IPS-18c (cell line): ENCODE measurements around the gene POLN.

Experiments used
- H3K4me3 ChIP-seq: 2 replicates; pipeline ENCODE4 v1.7.0; 2013; ENCODE audit warnings: low read depth, mild to moderate bottlenecking, low read length, moderate library complexity; ENCODE audit not compliant: insufficient read depth
- H3K9me3 ChIP-seq: one replicate; pipeline ENCODE4 v1.6.1; 2013; ENCODE audit warnings: mild to moderate bottlenecking, low read length, moderate library complexity; ENCODE audit not compliant: control insufficient read depth, insufficient read depth

Gene POLN

GRCh38 chr4:2076908-2077536 is 164.9 kb downstream of the POLN start:
- Histone ChIP-seq H3K9me3 (no peaks in the 10 kb centered on the region), H3K4me3 (no peak overlapping the region)

DNA sequence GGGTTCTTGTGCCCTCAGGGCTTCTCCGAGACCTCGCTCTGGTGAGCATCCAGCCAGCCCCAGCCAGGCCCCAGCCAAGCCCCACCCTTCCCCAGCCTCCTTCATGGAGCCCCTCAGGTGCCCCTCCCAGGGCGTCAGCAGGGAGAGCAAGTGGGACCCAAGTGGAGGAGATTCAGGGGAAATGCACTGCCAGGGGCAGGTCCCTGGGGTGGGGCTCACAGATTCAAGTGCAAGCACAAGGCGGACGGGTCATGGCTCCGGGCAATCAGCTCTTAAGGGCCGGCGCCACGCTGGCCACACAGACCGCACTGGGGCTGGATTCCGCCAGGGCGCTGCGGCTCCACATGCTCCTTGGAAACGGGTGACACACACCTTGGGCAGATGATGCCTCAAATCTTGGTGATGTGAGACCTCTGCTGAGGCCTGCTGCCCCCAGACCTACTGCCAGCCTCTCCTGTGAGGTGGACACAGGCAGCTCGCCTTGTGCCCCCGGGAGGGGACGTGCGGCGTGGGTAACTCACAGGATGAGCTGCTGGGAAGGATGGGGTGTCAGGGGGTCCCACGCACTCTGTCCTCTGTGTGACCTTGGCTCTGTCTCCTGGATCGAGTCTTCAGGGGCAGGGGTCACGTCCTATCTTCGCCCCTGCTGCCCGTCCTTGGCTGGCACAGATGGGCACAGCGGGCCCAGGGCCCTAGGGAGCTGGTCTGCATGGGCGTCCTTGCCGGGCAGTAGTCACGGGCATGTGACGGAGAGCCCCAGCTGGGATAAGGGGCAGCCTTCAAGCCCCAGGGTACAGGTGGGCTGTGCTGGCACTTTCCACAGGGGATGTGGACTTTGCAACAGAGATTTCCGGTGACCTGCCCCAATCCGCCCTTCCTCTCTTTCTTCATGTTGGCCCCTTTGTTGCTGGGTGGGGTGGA is 165.7 kb downstream of the POLN start:
- Histone ChIP-seq H3K4me3 (no peak overlapping the region), H3K9me3 (no peaks in the 10 kb centered on the region)

DNA sequence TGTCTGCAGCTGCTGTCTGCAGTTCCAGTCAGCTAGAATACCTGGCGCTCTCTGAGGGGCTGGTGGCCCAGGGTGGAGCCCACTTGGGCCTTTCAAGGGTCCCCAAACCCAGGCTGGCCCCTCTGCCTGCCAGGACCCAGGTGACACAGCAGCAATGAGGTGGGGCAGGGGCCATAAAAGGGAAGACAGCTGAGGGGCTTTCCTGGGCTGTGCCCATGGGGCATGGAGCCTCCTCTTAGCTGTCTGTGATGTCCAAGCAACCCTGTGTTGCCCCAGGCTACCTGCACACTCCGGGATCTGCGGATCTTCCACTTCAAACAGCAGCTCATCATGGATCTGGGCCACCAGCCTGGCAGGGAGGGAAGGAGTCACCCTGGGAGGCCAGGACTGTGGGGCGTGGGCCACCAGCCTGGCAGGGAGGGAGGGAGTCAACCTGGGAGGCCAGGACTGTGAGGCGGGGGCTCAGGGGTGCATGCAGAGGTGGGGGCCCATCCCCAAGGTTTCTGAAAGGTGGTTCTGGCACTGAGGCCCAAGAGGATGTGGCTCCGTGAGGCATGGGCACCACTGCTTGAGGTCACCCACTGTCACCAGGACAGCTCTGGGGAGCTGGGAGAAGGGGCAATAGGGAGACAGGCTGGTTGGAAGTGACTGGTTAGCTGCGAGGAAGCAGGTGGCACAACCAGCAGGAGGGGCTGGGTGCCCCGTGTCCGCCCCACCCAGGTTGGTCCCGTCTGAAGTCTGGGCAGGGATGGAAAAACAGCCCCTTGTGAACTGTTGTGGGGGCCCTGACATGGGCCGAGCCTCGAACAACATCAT is 166.5 kb downstream of the POLN start:
- H3K9me3 ChIP-seq: no peaks in the 10 kb centered on the region
- no peak overlapping the region for H3K4me3 ChIP-seq

DNA sequence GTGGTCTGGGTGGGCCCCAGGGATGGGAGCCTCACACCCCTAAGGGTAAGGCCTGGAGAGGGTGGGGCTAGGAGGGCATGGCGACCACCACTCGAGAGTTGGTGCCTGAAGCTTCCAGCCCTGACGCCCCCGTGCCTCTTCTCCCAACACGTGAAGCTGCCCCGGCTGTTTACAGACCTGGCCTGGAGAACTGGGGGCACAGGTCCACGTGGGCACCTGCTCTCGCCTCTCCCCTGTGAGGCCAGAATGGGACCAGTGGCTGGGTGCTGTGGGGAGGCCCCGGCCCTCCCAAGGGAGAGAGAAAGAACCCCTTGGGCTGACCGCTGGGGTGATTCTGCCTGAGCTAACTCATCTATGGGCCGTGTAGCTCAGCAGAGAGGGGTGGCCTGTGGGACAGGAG is 167.3 kb downstream of the POLN start:
- H3K9me3 ChIP-seq: no peaks in the 10 kb centered on the region
- H3K4me3 ChIP-seq: no peak overlapping the region

- Histone ChIP-seq H3K9me3 (no peaks in the 10 kb centered on the region), H3K4me3 (no peak overlapping the region)
Observed at GRCh38 chr4:2073808-2074481, 168.0 kb downstream of the POLN start.

DNA sequence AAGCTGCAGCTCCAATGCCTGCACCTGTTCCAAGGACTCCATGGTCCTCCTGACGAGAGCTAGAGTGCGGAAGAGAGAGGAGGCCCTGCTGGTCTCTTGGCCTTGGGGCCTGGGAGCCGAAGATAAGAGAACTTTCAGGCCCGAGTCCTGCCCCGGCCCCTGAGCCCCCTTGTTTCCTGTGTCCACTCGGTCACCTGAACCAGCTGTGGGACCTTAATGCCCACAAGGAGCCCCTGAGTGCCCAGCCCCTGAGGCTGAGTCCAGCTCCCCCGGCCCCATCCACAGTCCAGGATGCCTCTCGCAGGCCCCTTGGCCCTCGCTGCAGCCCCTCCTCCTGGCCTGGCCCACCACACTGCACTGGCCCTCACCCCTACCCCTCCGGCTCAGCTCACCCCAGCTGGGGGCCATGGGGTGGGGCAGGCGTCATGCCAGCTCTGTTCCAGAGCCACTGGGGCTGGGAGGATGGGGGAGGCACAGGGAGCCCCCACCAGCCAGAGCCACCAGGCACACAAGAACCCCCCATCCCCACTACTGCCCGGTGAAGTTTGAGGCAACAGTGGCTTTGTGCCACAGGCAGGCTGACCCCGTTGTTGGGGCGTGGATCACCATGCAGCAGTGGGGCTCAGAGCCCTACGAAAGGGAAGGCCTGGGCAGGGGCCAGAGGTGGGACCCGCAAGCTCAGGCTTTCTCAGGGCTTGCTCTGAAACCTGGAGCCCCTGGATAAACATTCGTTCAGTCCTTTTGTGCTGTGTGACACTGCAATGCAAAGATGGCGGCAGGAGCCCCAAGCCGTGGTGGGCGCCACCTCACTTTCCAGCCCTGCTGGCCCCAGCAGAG is 168.7 kb downstream of the POLN start:
- Histone ChIP-seq H3K4me3 (no peak overlapping the region), H3K9me3 (no peaks in the 10 kb centered on the region)

DNA sequence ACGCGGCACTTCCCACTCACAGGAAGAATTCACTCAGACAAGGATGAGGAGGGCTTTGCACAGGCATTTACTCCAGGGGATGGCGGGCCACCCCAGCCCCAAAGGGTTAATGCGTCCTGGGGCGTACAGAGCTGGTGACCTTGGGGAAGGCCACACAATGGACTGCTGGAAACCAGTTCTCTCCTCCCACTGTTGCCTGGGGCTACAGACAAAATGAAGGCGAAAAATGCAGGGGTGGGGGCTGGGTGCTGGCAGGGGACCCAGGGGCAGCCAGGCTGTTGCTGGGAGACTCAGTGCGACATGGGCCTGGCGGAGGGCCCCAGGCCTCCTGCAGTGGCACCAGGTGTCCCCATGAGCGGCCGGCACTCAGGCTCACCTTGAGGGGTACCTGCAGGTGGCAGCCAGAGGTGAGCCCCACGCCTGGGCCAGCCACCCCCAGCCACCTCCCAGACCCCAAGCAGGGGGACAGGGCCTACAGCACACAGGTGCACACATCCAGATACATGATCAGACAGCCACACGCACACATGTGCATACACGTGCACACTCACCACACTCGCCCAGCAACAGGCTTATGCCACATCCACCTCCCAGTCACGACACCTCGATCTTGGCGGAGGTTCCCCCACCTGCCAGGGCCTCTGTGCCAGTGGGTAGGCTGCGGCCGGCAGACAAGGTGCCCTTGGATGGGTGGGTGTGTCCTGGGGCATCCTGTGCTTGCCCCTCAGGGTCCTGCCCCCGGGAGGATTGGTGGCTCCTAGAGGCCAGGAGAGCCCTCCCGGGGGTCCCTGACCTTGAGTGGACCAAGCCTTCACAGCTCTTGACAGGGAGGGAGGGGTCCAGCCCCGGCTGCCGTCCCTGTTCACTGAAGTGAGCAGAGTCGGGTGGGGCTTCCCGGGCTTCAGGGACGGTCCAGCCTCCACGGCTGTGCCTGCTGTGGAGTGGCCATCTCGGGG is 169.7 kb downstream of the POLN start:
- Histone ChIP-seq H3K4me3 (no peak overlapping the region), H3K9me3 (no peaks in the 10 kb centered on the region)

GRCh38 chr4:2071252-2071911 is 170.5 kb downstream of the POLN start:
- no peak overlapping the region for H3K4me3 ChIP-seq
- no peaks in the 10 kb centered on the region for H3K9me3 ChIP-seq

- Histone ChIP-seq H3K4me3 (no peak overlapping the region), H3K9me3 (no peaks in the 10 kb centered on the region)
Observed at GRCh38 chr4:2070421-2071251, 171.3 kb downstream of the POLN start.

DNA sequence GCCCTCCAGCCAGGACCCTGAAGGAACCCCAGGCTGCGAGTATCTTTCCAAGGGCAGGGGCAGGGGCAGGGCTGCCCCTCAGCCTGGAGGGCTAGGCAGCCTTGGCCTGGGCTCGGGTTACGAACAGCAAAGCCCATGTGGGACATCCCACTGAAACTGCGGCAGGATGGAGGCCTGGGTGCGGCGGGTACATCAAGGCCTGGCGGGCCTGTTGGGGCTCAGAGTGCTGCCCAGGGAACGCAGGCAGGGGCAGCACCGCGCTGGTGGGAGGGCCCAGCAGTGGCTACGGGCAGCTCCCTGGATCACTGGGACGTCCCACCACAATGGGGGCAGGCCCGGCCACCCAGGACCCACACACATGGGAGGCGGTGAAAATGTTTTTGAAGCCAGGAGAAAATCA is 171.9 kb downstream of the POLN start:
- no peak overlapping the region for H3K4me3 ChIP-seq
- H3K9me3 ChIP-seq: no peaks in the 10 kb centered on the region

DNA sequence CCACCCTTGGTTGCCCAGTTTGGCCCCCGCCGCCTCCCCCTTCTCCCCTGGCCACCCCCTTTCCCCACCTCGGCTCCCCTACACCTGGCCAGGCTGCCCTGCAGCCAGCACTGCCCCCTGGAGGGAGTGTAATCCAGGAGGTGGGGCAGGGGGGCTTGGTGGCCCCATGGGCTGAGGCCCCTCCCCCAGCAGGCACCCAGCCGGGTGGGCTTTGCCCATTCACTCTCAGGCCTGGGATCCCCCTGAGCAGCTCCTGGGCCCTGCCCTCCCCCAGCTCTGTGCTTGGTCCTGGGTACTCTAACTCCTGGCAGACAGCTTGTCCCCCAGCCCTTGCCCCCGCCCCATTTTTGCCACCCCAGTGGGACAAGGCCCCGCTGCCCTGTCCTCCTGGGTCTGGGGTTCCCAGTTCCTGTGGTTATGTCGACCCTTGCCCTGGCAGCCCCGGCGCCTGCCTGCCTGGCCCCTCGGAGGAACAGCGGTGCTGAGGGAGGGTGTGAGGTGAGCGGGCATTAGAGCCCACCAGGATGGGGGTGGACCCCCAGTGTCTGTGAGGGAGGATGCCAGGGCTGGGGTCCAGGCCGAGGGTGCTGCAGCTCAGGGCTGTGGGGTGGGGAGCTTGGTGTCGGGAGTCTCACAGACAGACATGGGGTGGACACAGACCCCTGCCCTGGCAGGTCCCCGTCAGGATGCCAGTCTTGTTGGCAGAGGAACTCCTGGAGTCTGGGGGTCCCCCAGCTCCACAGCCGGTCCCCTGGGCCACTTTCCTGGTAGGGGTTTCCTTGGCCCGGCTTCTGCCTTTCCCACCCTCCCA is 172.6 kb downstream of the POLN start:
- no peaks in the 10 kb centered on the region for H3K9me3 ChIP-seq
- H3K4me3 ChIP-seq: no peak overlapping the region

GRCh38 chr4:2068566-2068965 is 173.4 kb downstream of the POLN start:
- H3K4me3 ChIP-seq: no peak overlapping the region
- H3K9me3 ChIP-seq: no peaks in the 10 kb centered on the region

- no peak overlapping the region for H3K4me3 ChIP-seq
- no peaks in the 10 kb centered on the region for H3K9me3 ChIP-seq
Observed at GRCh38 chr4:2068198-2068470, 173.8 kb downstream of the POLN start.
